ENCODE data around the gene LRRC4C.

Gene LRRC4C

DNA sequence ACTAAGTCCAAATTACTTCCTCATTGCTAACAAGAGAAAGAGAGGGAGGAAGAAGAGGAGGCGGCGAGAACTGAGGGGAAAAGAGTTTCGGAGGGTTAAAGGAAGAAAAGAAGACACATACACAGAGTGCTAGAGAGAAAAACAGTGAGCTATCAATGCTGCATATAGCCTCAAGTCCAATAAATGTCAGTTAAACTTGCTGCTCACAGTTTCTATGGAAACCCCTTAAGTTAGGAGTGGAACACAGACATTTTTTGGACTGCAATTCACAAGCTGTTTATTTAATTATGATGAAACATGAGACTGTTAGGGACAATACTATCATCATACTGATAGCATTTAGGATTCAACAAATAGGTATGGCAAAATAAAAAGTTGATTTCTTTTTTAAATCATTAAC lies 1320.4 kb downstream of the LRRC4C start:
- no peak for DNase-seq

DNA sequence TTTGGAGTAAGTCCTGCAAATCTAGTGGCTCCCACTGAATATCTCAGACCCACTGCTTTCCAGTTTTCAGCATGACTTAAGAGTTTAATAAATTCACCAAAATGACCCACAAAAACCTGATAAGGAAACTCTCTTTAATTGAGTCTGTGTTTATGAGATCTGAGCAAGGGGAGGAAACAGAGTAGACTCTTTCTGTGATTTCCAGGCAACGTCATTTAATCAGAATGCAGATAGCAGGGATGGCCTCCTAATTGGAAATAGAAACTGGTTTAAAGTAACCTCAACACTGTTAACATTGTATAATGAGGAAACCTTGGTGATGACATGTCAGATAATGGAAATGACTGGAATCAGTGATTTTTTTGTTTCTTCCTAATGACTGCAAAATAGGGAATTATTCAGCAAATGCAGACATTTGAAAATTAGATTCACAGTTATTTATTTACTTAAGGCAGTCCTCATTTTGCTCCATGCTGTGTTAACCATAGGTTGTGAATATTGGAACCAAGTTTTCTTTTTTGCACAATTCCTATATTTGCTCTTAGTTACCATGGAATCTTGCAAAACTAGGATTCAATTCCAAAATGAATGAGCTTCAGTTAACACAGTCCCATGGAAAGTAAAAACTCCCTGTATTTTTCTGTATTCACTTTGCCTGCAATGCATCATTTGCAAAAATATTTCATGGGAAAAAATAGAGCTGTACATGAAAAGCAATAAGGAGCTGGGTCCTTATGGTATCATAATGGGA lies 1324.5 kb downstream of the LRRC4C start:
- DNase-seq = no peak

DNA sequence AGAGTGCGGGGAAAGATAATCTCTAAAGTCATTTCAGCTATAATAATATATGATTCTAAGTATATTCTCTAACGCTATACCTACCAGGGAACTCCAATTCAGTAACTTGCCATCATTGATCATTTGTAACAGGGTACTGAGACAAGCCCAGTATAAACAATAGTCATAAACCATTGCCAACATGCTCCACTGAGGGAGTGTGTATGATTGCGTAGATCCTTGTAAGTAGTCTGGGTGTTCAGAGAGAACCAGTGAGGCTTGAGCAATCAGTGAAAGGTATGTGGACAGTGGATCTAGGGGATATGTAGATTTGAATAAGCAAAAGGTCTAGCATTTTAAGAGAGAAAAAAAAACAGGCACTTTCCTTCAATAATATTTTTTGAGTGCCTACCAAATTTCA lies 1326.0 kb downstream of the LRRC4C start:
- no peak for DNase-seq

DNA sequence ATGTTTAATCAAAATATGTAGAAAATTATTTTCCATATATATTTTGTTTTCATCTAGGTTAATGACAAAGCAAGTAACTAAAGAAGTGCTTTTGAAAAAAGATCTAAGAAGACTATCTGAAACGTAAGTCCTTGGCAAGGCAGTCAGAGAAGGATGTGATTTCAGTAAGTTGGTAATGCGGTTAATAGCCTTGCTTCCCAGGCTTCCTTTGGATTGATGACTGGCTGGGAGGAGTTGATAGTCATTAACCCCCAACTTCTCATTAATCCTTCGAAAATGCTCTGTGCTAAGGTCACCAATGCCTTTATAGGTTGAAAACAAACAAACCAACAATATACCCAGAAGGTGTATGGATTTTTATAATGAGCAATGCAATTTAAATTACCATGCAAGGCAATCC lies 1326.5 kb downstream of the LRRC4C start:
- no peak for DNase-seq

DNA sequence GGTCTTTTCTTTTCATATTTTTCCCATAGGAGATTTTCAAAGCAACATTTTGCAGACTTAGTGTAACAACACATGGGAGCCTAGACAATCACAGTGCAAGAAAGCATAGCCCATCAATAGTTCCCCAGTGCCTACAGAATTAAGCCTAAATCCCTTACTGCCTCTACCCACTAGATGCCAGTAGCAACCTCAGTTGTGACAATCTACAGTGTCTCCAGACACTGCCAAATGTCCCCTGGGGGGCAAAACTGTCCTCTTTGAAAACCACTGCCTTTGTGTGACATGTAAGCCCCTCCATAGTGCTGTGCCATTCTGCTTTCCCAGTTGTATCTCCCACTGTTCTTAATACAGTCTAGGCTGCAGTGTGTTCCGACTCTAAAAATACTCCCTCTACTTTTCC lies 1329.0 kb downstream of the LRRC4C start:
- no peak for DNase-seq

DNA sequence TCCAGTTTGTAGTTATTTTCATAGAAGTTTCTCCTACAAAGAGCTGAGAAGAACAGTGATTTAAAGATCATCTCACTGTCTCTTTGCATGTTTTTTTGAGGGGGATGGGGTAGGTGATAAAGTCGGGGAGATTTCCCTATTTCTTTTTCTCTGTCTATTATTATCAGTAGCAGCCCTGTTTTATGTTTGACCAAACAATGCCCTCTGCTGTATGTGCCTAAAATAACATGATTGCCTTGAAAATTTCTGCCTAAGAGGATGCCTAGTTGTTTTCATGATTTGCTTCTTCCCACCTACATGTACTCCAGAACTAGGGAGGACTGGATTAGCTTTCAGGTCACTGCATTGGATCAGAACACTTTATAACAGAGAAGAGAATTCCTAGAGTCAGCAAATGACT lies 1330.2 kb downstream of the LRRC4C start:
- DNase-seq = no peak

DNA sequence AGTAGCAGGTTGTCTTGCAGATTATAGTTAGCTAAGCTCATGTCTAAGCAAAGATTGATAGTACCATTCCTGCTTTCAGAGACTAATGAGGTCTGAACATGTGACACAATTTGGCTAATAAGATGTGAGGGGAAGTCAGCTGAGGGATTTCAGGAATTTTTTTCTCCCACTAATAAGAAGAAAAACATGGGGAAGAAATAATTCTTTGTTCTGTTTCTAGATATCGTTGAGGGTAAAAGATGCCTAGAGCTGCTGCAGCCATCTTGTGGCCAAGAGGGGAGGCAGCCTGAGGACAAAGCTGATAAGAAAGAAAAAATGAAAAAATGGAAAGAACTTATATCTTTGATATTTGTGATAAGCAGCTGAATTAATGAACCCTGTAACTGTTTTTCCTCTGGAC lies 1334.4 kb downstream of the LRRC4C start:
- no peak for DNase-seq

DNA sequence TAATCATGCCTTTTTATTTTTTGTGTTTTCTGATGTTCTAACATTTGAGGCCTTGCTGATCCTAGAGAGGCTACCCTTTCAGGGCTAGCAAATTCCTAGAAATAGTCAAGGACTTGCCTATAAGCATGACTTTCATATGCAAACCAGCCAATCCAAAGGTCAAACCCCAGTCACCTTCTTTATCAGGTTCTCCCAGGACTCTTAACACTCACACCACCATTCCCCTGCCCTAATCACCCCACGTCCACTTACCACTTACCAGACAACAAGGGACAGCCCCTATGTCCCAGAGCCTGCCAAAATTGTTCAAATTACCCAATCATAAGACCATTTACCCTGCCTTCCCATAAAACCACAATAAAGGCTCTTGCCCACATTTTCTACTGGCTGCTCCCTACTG lies 1339.8 kb downstream of the LRRC4C start:
- DNase-seq = no peak

DNA sequence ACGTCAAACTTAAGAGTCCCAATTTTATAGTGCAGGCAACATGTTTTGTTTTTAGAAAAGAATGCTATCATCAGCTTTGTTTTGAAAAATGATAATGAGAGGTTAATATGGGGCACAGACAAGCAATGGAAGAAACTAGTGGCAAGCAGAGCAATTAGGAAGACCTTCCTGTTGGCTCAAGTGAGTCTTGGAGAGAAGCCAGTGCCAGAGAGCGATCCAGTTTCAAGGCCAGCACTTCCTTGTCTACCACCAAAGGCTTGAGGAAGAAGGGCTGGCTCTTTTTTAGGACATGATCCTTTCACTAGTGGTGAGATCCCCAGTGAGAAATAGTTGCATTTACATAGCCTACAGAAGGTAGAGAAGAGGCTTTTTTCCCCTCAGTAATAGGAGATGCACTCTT lies 1340.7 kb downstream of the LRRC4C start:
- no peak for DNase-seq

DNA sequence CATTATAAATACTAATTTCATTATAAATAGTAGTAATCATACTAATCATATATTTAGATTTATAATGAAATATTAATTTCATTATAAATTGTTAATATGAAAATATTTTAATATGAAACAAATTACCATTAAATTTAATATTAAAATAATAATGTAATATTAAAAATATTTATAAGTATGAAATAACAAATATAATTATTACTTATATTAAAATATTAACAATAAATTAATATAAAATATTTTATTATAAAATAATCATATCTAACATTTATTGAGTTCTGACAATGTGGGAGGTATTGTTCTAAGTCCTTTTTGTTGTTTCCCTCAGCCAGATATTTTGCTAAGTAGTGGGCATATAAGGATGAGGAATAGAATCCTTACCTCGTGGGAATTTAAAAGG lies 1341.4 kb downstream of the LRRC4C start:
- no peak for DNase-seq

DNA sequence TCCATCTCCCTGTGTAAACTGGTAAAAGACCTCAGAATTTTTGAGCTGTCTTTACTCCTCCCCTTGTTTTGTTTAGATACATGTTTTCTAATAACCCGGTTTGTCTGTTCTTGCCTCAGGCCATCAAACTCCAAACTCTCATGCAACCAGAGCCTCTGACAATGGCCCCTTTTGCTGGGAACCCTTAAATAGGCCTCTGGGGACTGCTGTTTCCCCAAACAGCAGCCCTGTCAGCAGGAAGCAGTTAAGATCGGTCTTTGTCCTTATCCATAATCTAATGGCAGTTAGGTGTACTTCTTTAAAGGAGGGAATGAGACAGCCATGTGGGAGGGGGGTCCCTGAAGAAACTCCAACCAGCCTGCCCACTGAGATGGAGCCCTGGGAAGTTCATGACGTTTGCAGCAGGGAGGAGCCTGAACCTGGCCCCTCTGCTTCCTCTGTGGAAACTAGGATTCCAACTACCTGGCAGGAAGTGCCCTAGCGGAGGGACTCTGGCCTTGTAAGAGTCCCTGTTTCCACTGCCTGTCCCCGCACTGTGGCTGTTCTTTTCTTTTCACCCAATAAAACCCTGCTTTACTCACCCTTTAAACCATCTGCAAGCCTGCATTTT lies 1354.4 kb downstream of the LRRC4C start:
- DNase-seq = no peak

DNA sequence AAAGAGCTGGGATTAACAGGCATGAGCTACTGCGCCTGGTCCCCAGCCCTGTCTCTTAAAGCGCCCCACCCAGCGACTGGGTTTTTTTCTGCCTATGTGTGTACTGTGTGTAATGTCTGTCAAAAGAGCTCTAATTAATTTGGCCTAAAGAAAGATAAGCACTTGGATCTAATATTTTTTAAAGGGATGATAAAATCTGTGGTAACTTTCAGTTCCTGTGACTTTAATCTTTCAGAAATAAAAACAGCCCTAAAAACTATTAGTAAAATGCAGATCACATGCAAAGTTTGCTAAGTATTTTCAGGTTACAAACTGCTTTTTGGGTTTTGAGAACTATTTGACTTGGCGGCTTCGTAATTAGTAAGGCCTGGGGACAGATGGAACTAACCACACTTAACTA lies 1358.7 kb downstream of the LRRC4C start:
- no peak for DNase-seq

DNA sequence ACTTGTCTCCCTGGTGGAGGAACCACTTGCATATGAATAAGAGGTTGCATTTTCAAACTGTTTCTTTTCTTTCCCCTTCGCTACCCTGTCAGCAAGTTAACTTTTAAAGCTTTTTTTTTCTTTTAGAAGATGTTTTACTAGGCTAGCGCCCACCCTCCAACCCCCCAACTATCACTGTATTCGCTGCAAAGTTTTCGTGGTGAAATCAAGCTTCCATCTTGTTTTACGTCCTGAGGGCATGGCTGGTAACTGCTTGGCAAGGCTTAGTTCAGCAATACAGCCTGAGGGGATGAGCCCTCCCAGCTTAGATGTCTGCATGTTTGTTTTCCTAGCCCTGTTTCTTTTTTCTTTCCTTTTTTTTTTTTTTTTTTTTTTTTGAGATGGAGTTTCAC lies 1359.3 kb downstream of the LRRC4C start:
- no peak for DNase-seq

DNA sequence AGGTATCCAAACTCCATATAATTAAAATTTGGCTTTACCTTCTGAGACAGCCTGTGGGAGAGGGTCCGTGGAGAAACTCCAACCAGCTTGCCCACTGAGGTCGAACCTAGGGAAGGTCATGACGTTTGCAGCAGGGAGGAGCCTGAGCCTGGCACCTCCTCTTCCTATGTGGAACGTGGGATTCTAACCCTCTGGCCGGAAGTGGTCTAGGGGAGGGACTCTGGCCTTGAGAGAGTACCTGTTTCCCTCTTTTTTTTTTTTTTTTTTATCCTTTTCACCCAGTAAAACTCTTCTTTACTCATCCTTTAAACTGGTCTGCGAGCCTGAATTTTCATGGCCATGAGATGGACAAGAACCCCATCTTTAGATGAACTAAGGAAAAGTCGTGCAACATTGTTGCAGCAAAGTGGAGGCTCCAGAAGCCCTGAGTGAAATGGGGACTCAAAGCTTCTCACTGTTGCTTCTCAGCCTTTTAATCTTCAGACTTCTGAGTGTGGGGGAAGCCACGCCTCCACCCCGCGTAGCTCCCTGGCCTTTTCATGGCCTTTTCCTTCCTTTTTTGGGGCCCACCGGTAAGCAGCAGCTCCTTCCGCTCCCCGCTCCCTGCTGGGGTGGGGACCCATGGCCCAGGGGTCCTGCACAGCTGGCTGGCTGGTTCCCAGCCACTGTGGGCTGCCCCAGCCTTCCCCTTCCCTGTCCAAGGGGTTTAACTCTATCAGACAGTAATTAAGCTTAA lies 1359.9 kb downstream of the LRRC4C start:
- DNase-seq = no peak

DNA sequence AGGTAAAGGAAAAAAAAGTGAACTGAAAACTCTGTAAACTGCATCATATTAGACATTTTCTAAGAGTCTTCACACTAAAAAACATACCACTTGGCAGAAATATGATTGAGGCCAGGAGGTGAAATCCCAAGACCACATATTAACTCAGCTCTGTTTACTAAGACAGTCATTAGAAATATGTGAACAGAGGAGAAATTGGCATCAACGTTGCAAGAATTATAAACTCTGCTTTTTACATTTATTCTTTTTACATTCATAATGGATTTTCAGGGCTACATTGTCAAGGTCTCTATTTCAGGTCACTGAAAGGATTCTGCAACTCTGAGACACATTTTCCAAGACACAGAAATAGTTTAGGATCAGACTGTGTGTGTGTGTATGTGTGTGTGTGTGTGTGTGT lies 1364.0 kb downstream of the LRRC4C start:
- DNase-seq = no peak

DNA sequence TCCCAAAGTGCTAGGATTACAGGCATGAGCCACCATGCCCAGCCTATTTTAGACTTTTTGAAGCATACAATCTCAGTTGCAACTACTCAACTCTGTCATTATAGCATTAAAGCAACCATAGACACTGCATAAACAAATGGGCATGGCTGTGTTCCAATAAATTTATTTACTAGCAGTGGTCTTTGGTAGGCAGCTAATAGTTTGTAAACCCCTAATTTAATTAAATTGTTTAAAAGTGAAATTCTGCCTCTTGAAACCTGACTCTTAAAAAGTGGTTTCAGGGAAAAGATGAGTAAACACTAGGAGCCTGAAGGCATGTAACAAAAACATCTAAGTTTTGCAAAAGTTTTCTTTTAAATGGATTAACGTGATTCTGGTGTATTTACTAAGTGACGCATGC lies 1364.5 kb downstream of the LRRC4C start:
- DNase-seq = no peak

DNA sequence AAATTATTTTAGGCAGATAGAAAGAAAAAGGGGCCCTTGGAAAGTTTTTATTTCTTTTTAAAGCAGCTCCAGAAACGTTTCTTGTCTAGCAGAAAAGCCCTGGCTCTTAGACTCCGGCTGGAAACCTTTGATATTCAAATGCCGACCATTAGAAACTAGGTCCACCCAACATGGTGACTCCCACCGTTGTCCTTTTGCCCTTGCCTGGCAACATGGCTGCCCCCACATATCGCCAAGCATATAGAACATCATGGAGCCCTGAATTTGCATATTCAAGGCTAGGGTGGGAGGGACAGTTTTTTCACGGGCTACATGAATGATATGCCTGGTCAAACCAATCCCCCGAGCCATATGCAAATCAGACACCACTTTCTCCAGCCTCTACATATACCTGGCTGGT lies 1379.0 kb downstream of the LRRC4C start:
- no peak for DNase-seq

Measured in cerebellar nuclear complex (tissue), 1 donor.